Coronary artery (tissue), 2 donors: ENCODE results near the gene CLK3.

Experiments used
- DNase-seq: peaks from one replicate; pipeline ENCODE4 v3.0.0-alpha.2; 2017; ENCODE audit warnings: low spot score
- H3K27ac ChIP-seq, 2 donors: fragments of 200-600 bp; sonication (generic); one replicate each; pipeline ENCODE4 v1.5.1; 2016 to 2019
- H3K4me3 ChIP-seq: fragments of 200-600 bp; sonication (generic); 2 replicates; pipeline ENCODE4 v1.5.1; 2016; ENCODE audit warnings: mild to moderate bottlenecking, moderate library complexity
- CTCF ChIP-seq: fragments of 200-600 bp; sonication (generic); IDR thresholded peaks from one replicate; pipeline ENCODE4 v1.5.1; 2019; ENCODE audit warnings: antibody characterized with exemption

CLK3 gene

GRCh38 chr15:74621936-74622335 lies 6.3 kb downstream of the CLK3 start:
- Histone ChIP-seq H3K4me3 (no peak overlapping the region), H3K27ac (no peak overlapping the region)
- TF ChIP-seq CTCF: no peak
- no peak for DNase-seq

- Histone ChIP-seq H3K27ac (no peak overlapping the region), H3K4me3 (no peak overlapping the region)
- DNase-seq: no peak
- TF ChIP-seq CTCF: no peak
Measured at GRCh38 chr15:74622758-74623157, 7.1 kb downstream of the CLK3 start.

GRCh38 chr15:74624020-74624602 lies 8.5 kb downstream of the CLK3 start:
- Histone ChIP-seq H3K4me3 (no peak overlapping the region), H3K27ac (no peak overlapping the region)
- DNase-seq: no peak
- no peak for TF ChIP-seq CTCF

GRCh38 chr15:74625693-74626092 lies 10.1 kb downstream of the CLK3 start:
- Histone ChIP-seq H3K4me3 (no peak overlapping the region), H3K27ac (no peak overlapping the region)
- TF ChIP-seq CTCF: no peak
- DNase-seq: no peak

GRCh38 chr15:74626336-74626735 lies 10.7 kb downstream of the CLK3 start:
- H3K27ac ChIP-seq: no peak overlapping the region
- H3K4me3 ChIP-seq: no peak overlapping the region
- DNase-seq: no peak
- TF ChIP-seq CTCF: no peak

- Histone ChIP-seq H3K4me3 (no peak overlapping the region), H3K27ac (no peak overlapping the region)
- DNase-seq: no peak
- TF ChIP-seq CTCF: no peak
Measured at GRCh38 chr15:74626752-74627692, 11.4 kb downstream of the CLK3 start.

- no peak for TF ChIP-seq CTCF
- no peak overlapping the region for H3K4me3 ChIP-seq
- H3K27ac ChIP-seq: no peak overlapping the region
- no peak for DNase-seq
Measured at GRCh38 chr15:74627766-74628165, 12.1 kb downstream of the CLK3 start.
